OCI-M2 (cell line): ENCODE data around the gene PHC3.

Experiments used
- DNase-seq: peaks from one replicate; lab custom pipeline; 2025; ENCODE audit not compliant: unreplicated experiment; lab: John Stamatoyannopoulos, UW

PHC3 gene

DNA sequence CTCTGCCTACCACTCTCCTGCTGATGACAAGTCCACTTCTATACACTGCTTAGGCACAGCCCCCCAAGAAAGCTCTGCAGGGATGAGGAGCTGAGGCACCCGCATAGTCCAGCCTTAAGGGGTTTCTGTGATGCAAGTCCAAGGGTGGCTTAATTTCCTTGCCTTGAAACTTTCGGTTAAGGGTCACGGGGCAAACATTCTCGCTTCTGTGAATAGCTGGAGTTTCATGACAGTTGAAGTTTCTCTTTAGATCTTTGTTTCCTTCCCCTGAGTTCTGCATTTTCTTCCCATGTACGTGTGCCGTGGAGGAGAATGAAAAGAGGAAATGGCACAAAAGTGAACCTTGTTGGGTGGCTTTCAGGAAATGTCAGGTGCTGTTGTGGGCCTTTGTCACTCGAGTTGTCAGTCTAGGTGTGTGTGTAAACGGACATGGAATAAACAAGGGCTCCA is 136.7 kb downstream of the PHC3 start:
- no peak for DNase-seq

GRCh38 chr3:170044271-170044670 is 137.3 kb downstream of the PHC3 start:
- no peak for DNase-seq

DNA sequence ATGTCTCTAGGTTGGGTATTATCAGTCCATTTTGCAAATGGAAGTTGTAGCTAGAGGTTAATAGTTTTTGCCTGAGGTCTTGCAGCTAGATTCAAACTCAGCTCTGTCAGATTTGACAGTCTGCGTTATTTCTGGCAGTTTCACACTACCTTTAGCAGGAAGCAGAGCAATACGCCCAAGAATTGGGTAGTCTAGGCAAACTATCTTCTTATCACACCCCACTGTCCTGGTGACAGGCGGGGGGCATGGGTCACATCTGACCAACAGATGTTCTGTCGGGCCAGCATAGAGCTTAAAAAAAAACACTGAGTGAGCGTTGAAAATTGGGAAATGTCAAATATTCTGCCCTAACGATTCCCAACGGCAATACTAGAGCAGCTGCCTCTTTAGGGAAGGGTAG is 138.0 kb downstream of the PHC3 start:
- no peak for DNase-seq

DNA sequence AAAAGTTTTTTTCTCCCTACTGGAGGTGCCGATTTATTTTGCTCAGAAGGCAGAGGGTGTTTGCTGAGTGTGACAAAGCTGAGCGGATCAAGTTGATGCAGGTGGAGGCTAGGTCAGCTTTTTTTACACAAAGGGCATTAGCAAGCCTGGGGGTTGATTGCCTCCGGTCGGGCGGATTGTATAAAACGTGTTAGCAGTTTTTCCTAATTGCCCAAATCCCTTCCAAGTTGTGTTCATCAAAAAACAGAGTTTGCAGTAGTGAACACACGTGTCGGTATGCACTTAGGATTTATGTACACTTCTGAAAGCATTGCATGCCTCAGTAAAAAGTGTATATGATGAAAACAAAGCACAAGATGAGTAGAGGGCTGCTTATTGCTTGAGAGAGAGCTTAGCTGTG is 141.1 kb downstream of the PHC3 start:
- no peak for DNase-seq

DNA sequence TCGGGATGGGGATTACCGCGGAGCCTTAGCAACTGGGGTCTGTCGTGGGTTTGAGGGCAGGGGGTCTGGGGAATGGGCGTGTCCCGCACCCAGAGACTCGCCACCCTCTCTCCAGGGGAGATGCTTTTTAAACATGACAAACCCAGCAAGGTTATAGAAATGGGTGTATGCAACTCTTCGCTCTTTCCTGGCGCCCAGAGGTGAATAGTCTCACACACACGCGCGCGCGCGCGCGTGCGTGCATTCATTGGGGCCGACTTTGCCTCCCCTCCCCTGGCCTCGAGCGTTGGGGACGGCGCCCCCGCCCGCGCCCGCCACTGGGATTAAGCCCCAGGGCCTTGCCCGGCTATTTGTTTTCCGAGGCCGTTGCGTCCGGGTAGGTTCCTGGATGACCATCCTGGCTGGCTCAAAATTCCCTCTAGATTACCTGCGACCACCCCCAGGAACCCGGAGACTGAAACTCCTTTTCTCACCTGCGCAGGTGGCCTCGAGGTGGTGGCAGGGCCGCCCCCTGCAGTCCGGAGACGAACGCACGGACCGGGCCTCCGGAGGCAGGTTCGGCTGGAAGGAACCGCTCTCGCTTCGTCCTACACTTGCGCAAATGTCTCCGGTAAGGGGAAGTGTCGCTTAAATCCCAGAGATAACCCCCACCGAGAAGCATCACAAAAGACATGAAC is 143.0 kb downstream of the PHC3 start:
- no peak for DNase-seq
